B cell (primary cell): Measurements from ENCODE around the gene ZNF808. TPM values are rescaled to one million over a fixed set of nuclear protein-coding genes. Genes with fewer than 3 reads are reported as not detected.

Experiments used
- ATAC-seq: fragments of 200-7000 bp; cut with Tn5 transposase; one replicate; pipeline ENCODE4 v1.10.0; 2021; ENCODE audit warnings: low read depth, mild to moderate bottlenecking, moderate number of reproducible peaks, moderate library complexity
- CTCF ChIA-PET: fragments of 350-600 bp; sonication (Branson Sonifier 250); formaldehyde crosslinking; loops from one replicate; lab custom pipeline; 2021; ENCODE audit warnings: antibody characterized with exemption, inconsistent platforms; lab: Charles Lee
- POLR2A ChIA-PET: fragments of 350-600 bp; sonication (Branson Sonifier 250); formaldehyde crosslinking; loops from one replicate; lab custom pipeline; 2021; ENCODE audit warnings: antibody characterized with exemption; lab: Charles Lee
- DNase-seq: peaks from one replicate; pipeline ENCODE4 v3.0.0; 2013
- H2AFZ ChIP-seq: 2 replicates; pipeline ENCODE4 v1.6.1; 2012; ENCODE audit warnings: mild to moderate bottlenecking, low read depth, low read length; ENCODE audit not compliant: insufficient read depth, poor library complexity, severe bottlenecking
- H3K27ac ChIP-seq, 2 donors: 1 replicate in 1 of 2; 2 replicates in 1 of 2; pipeline ENCODE4 v1.5.1; 2012 to 2013; ENCODE audit warnings: low read length in 2 of 2, mild to moderate bottlenecking in 2 of 2, moderate library complexity in 1 of 2
- H3K27me3 ChIP-seq, 4 experiments: fragments of 200-600 bp in 1 of 4; sonication (generic) in 1 of 4; replicated peaks in 1 of 4; 1 replicate in 2 of 4; 2 replicates in 2 of 4; pipeline versions ENCODE4 v1.6.1 to v1.7.0; 2013 to 2016; ENCODE audit warnings: low read length in 3 of 4, mild to moderate bottlenecking in 2 of 4, mixed read lengths in 1 of 4, moderate library complexity in 1 of 4; ENCODE audit not compliant: insufficient read depth in 4 of 4, control insufficient read depth in 3 of 4; ENCODE audit errors: control extremely low read depth in 1 of 4
- H3K36me3 ChIP-seq, 2 experiments: replicated peaks in 1 of 2; 1 replicate in 1 of 2; 2 replicates in 1 of 2; pipeline versions ENCODE4 v1.6.1 to v1.7.1; 2013; ENCODE audit warnings: low read length in 1 of 2; ENCODE audit not compliant: insufficient read depth in 2 of 2, control insufficient read depth in 1 of 2; ENCODE audit errors: control extremely low read depth in 1 of 2, extremely low read depth in 1 of 2
- H3K4me1 ChIP-seq, 2 donors: fragments of 200-600 bp in 1 of 2; sonication (generic) in 1 of 2; 1 replicate in 1 of 2; 2 replicates in 1 of 2; pipeline versions ENCODE4 v1.5.1 to v1.6.1; 2013 to 2017; ENCODE audit warnings: low read length in 2 of 2; ENCODE audit not compliant: control insufficient read depth in 2 of 2, insufficient read depth in 2 of 2
- H3K4me2 ChIP-seq: replicated peaks from 2 replicates; pipeline ENCODE3; 2012; ENCODE audit warnings: mild to moderate bottlenecking, low read depth, low read length; ENCODE audit not compliant: poor library complexity, severe bottlenecking
- H3K4me3 ChIP-seq, 5 experiments: fragments of 200-600 bp in 1 of 5; sonication (generic) in 1 of 5; 1 replicate in 3 of 5; 2 replicates in 2 of 5; pipeline versions ENCODE4 v1.5.1 to v1.7.0; 2011 to 2016; ENCODE audit warnings: low read length in 4 of 5, mild to moderate bottlenecking in 4 of 5, low read depth in 2 of 5, control low read depth in 1 of 5, moderate library complexity in 1 of 5; ENCODE audit not compliant: insufficient read depth in 1 of 5; ENCODE audit errors: control extremely low read depth in 1 of 5, extremely low read depth in 1 of 5
- H3K79me2 ChIP-seq: fragments of 200-600 bp; sonication (generic); one replicate; pipeline ENCODE4 v1.6.0; 2016; ENCODE audit warnings: low read length; ENCODE audit not compliant: control insufficient read depth, insufficient read depth
- H3K9ac ChIP-seq: fragments of 200-600 bp; sonication (generic); 2 replicates; pipeline ENCODE4 v1.6.1; 2017; ENCODE audit warnings: mild to moderate bottlenecking, low read length, moderate library complexity
- H3K9me3 ChIP-seq, 3 donors: one replicate each; pipeline versions ENCODE4 v1.6.1 to v1.7.1; 2013; ENCODE audit warnings: low read length in 2 of 3; ENCODE audit not compliant: control insufficient read depth in 2 of 3, insufficient read depth in 1 of 3; ENCODE audit errors: control extremely low read depth in 1 of 3
- H4K20me1 ChIP-seq: 2 replicates; pipeline ENCODE4 v1.6.0; 2012; ENCODE audit warnings: mild to moderate bottlenecking, low read length; ENCODE audit not compliant: insufficient read depth, control insufficient read depth, poor library complexity, severe bottlenecking
- H3K27ac Mint-ChIP-seq: one replicate; pipeline ENCODE4 v1.8.0; 2021; ENCODE audit warnings: mixed read lengths
- H3K27me3 Mint-ChIP-seq: one replicate; pipeline ENCODE4 v1.8.0; 2021; ENCODE audit warnings: mixed read lengths
- H3K4me1 Mint-ChIP-seq: one replicate; pipeline ENCODE4 v1.8.0; 2021; ENCODE audit warnings: mixed read lengths
- H3K4me3 Mint-ChIP-seq: one replicate; pipeline ENCODE4 v1.8.0; 2021; ENCODE audit warnings: mixed read lengths
- H3K9me3 Mint-ChIP-seq: one replicate; pipeline ENCODE4 v1.8.0; 2022; ENCODE audit warnings: mixed read lengths; ENCODE audit not compliant: insufficient read depth
- CTCF ChIP-seq: fragments of 200-600 bp; IDR thresholded peaks from one replicate; pipeline ENCODE4 v1.8.0; 2022; ENCODE audit warnings: antibody characterized with exemption, mild to moderate bottlenecking
- EZH2 ChIP-seq: IDR thresholded peaks from 2 replicates; pipeline ENCODE4 v1.6.1; 2012; ENCODE audit warnings: borderline replicate concordance, low read depth, mild to moderate bottlenecking, moderate library complexity, low read length; ENCODE audit not compliant: insufficient read depth, poor library complexity, severe bottlenecking
- WGBS: methylation state at CpG from one replicate; pipeline ENCODE4 v1.1.5; 2013; ENCODE audit warnings: missing lambda C conversion rate; ENCODE audit not compliant: insufficient coverage; 5-methylcytosine and 5-hydroxymethylcytosine counted together
- intact Hi-C: fragments of 100-400 bp; cut with micrococcal nuclease; formaldehyde crosslinking; loops from one replicate; pipeline ENCODE4 v1.10.0; 2022
- polyA plus RNA-seq: library from polyadenylated mRNA; depleted of rRNA; stranded (reverse); fragments of >200 nt; gene quantifications from 2 replicates; pipeline ENCODE4 v1.2.3, GENCODE V29; 2012
- total RNA-seq, 2 donors: library from RNA; stranded (reverse); fragments of 120-200 nt in 1 of 2; gene quantifications; 1 replicate in 1 of 2; 2 replicates in 1 of 2; pipeline versions ENCODE4 v1.2.3 to v1.2.4, GENCODE V29; 2013 to 2022

Gene ZNF808
- total and polyA plus RNA-seq, 2 donors (not counting 1 experiment from before 2014, with no cell fraction given): 8.8 to 56.0 TPM

GRCh38 chr19:52507266-52507665 lies 20.2 kb upstream of the ZNF808 start:
- Histone ChIP-seq H3K27me3 (no peaks in the 10 kb centered on the region), H3K4me3 (no peak overlapping the region), H3K9me3 (peaks cover 1 to 63% (median 7%) of the 10 kb centered on the region in 3 donors), H3K4me1 (no peaks in the 10 kb centered on the region), H3K4me2 (no peak overlapping the region), H3K9ac (no peak overlapping the region), H3K27ac (no peak overlapping the region), H4K20me1 (no peaks in the 10 kb centered on the region), H3K36me3 (no peaks in the 10 kb centered on the region), H3K79me2 (no peaks in the 10 kb centered on the region), H2AFZ (no peak overlapping the region)
- Mint-ChIP-seq H3K4me3 (no peak overlapping the region), H3K27ac (no peak overlapping the region), H3K9me3 (peaks cover 12% of the 10 kb centered on the region), H3K27me3 (no peaks in the 10 kb centered on the region), H3K4me1 (no peaks in the 10 kb centered on the region)
- CTCF ChIA-PET: no interaction called here
- POLR2A ChIA-PET: no interaction called here
- 97% methylated on average over 5 of the region's 5 CpGs for WGBS
- intact Hi-C loops: no loop called here
- TF ChIP-seq CTCF (no peak), EZH2 (no peak)
- ATAC-seq (no peak), DNase-seq (no peak)

GRCh38 chr19:52516191-52516590 lies 11.3 kb upstream of the ZNF808 start:
- 89% methylated on average over 4 of the region's 5 CpGs for WGBS

More at GRCh38 chr19:52516191-52516590, 11.3 kb upstream of the ZNF808 start:
- intact Hi-C loops: no loop called here
- Histone ChIP-seq H3K27me3 (no peaks in the 10 kb centered on the region), H3K9ac (no peak overlapping the region), H3K9me3 (peaks cover 1 to 52% (median 22%) of the 10 kb centered on the region in 3 donors), H3K36me3 (no peaks in the 10 kb centered on the region), H3K79me2 (no peaks in the 10 kb centered on the region), H3K4me1 (no peaks in the 10 kb centered on the region), H3K4me2 (no peak overlapping the region), H3K4me3 (no peak overlapping the region), H3K27ac (no peak overlapping the region), H2AFZ (no peak overlapping the region), H4K20me1 (no peaks in the 10 kb centered on the region)
- POLR2A ChIA-PET: no interaction called here
- ATAC-seq (no peak), DNase-seq (no peak)
- no peak overlapping the region for H3K4me3 Mint-ChIP-seq
- CTCF ChIA-PET: no interaction called here
- no peak overlapping the region for H3K27ac Mint-ChIP-seq
- no peak for TF ChIP-seq EZH2
- no peak for TF ChIP-seq CTCF
- H3K9me3 Mint-ChIP-seq: peaks cover 23% of the 10 kb centered on the region
- H3K27me3 Mint-ChIP-seq: peaks cover 4% of the 10 kb centered on the region
- H3K4me1 Mint-ChIP-seq: no peaks in the 10 kb centered on the region
